Body of pancreas (tissue), 4 donors: ENCODE results near the gene TSEN2. TPM values are rescaled to one million over a fixed set of nuclear protein-coding genes. Genes with fewer than 3 reads are reported as not detected.
A peak's percentile ranks its signal among the peaks of the same experiment; 100 is the strongest.

Source experiments
- ATAC-seq: fragments of 150-250 bp; one replicate; pipeline ENCODE4 v1.9.1; 2016
- DNase-seq, 4 donors: peaks; one replicate each; pipeline ENCODE4 v3.0.0-alpha.2; 2019
- H3K27ac ChIP-seq, 4 donors: fragments of 200-600 bp; sonication (generic); 1 replicate in 3 of 4; 2 replicates in 1 of 4; pipeline versions ENCODE4 v1.5.1 to v1.6.1; 2016 to 2019; ENCODE audit warnings: mild to moderate bottlenecking in 1 of 4, mixed read lengths in 1 of 4, moderate library complexity in 1 of 4
- H3K27me3 ChIP-seq, 2 donors: fragments of 200-600 bp; sonication (generic); one replicate each; pipeline ENCODE4 v1.6.0; 2016; ENCODE audit warnings: mild to moderate bottlenecking in 1 of 2
- H3K36me3 ChIP-seq, 2 donors: fragments of 200-600 bp; sonication (generic); replicated peaks in 1 of 2; 2 replicates each; pipeline ENCODE4 v1.5.1; 2016; ENCODE audit warnings: low read depth in 2 of 2; ENCODE audit not compliant: insufficient read depth in 1 of 2
- H3K4me1 ChIP-seq: fragments of 200-600 bp; sonication (generic); one replicate; pipeline ENCODE4 v1.6.0; 2016
- H3K4me3 ChIP-seq, 2 donors: fragments of 200-600 bp; sonication (generic); 1 replicate in 1 of 2; 2 replicates in 1 of 2; pipeline ENCODE4 v1.5.1; 2016 to 2019
- H3K9me3 ChIP-seq, 3 donors: fragments of 200-600 bp; sonication (generic); 1 replicate in 2 of 3; 2 replicates in 1 of 3; pipeline ENCODE4 v1.5.1; 2016
- POLR2A ChIP-seq, 3 donors: fragments of 450-650 bp; IDR thresholded peaks; one replicate each; pipeline ENCODE4 v1.6.1; 2016; ENCODE audit warnings: antibody characterized with exemption in 3 of 3, mild to moderate bottlenecking in 2 of 3
- WGBS, 2 donors: methylation state at CpG; one replicate each; pipeline ENCODE4 v1.1.5; 2017; 5-methylcytosine and 5-hydroxymethylcytosine counted together
- intact Hi-C: fragments of 100-400 bp; cut with DNase I; formaldehyde crosslinking; loops from one replicate; pipeline ENCODE4 v1.15.1; 2023
- total RNA-seq, 2 donors: library from RNA; depleted of rRNA; stranded (reverse); fragments of >200 nt; gene quantifications; one replicate each; pipeline ENCODE4 v1.1.0, GENCODE V29; 2016
- TF ChIP-seq, protein P1 (sequence below), 7 experiments: fragments of 450-650 bp in 4 of 7; fragments of 200-600 bp in 3 of 7; sonication (generic) in 3 of 7; IDR thresholded peaks; one replicate each; pipeline ENCODE4 v1.5.1; 2016 to 2019; ENCODE audit warnings: antibody characterized with exemption in 7 of 7

TSEN2 gene
- total RNA-seq, 2 donors from 2014 or later = 14.8 to 20.8 TPM

DNA sequence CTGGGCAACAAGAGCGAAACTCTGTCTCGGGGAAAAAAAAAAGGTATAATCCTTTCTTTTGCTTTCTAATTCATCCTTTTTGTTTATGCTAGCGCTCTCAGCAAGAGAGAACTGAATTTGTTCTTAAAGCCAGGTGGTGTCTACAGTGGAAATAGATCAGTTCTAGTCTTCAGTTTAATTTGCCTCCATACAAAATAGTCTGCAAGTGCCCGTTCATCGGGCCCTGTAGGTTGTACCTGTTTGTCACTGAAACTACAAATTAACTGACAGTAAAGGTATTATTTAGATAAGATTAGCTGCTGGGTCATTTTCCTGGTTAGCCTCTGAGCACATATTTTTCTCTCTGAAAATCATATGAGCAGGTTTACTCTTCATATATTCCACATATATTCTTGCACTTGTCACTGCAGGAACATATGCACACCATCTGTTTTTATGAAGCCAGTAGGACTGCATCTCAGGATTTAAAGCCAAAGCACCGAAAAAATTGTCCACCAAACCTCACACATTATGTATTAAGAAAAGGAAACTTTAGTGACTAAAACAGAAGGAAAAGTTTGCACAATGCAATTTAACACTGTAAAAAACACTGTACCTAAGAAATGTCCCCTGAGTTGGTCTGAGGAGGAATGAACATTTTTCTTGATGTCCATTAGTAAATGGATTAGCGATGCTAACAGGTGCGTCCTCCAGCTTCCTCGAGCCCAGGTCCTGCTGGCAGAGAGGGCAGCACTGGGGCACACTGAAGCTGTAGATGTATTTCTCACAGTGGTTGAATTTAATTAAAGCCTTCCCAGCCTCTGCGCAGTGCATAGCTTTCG is 60.6 kb downstream of the TSEN2 start:
- DNase-seq (no peak), ATAC-seq (peak; percentile 9)
- WGBS, 2 donors = 24 to 26% methylated on average over 11 of the region's 11 CpGs
- no peaks in the 10 kb centered on the region for H3K9me3 ChIP-seq
- TF ChIP-seq, protein P1, sequence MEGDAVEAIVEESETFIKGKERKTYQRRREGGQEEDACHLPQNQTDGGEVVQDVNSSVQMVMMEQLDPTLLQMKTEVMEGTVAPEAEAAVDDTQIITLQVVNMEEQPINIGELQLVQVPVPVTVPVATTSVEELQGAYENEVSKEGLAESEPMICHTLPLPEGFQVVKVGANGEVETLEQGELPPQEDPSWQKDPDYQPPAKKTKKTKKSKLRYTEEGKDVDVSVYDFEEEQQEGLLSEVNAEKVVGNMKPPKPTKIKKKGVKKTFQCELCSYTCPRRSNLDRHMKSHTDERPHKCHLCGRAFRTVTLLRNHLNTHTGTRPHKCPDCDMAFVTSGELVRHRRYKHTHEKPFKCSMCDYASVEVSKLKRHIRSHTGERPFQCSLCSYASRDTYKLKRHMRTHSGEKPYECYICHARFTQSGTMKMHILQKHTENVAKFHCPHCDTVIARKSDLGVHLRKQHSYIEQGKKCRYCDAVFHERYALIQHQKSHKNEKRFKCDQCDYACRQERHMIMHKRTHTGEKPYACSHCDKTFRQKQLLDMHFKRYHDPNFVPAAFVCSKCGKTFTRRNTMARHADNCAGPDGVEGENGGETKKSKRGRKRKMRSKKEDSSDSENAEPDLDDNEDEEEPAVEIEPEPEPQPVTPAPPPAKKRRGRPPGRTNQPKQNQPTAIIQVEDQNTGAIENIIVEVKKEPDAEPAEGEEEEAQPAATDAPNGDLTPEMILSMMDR (IDR thresholded peaks at IDR 0.05) = peak in 4 of 7 experiments; percentile 5 to 17 (median 13)
- TF ChIP-seq POLR2A (IDR thresholded peaks at IDR 0.05) = peak in 2 of 3 donors; percentile 82 to 88
- H3K4me1 ChIP-seq = peaks cover 14% of the 10 kb centered on the region
- intact Hi-C loops = no loop called here
- peaks cover 0 to 4% of the 10 kb centered on the region in 2 donors for H3K36me3 ChIP-seq
- peak overlapping the region; percentile 32 to 40 for H3K4me3 ChIP-seq
- no peaks in the 10 kb centered on the region for H3K27me3 ChIP-seq
- H3K27ac ChIP-seq = peak overlapping the region; percentile 36 to 85 (median 61)

GRCh38 chr3:12545473-12545791 is 61.2 kb downstream of the TSEN2 start, which contains the start of gene MKRN2OS:
Gene MKRN2OS (minus strand): TSS chr3:12545499. CDS start chr3:12545464, 35 bp downstream.
- peaks cover 14% of the 10 kb centered on the region for H3K4me1 ChIP-seq
- 14 to 19% methylated on average over 4 of the region's 4 CpGs for WGBS, 2 donors
- H3K27ac ChIP-seq = peak within 1 kb of the TSS; percentile 36 to 85 (median 61)
- ATAC-seq = peak; percentile 99
- H3K9me3 ChIP-seq = no peaks in the 10 kb centered on the region
- no peaks in the 10 kb centered on the region for H3K27me3 ChIP-seq
- peak; percentile 80 to 90 (median 84) for DNase-seq
- peaks cover 0 to 1% of the 10 kb centered on the region in 2 donors for H3K36me3 ChIP-seq
- intact Hi-C loops = no loop called here
- H3K4me3 ChIP-seq = peak within 1 kb of the TSS; percentile 32 to 40
- peak in 1 of 3 donors; percentile 40 for TF ChIP-seq POLR2A (IDR thresholded peaks at IDR 0.05)
- TF ChIP-seq, protein P1 (IDR thresholded peaks at IDR 0.05) = no peak

DNA sequence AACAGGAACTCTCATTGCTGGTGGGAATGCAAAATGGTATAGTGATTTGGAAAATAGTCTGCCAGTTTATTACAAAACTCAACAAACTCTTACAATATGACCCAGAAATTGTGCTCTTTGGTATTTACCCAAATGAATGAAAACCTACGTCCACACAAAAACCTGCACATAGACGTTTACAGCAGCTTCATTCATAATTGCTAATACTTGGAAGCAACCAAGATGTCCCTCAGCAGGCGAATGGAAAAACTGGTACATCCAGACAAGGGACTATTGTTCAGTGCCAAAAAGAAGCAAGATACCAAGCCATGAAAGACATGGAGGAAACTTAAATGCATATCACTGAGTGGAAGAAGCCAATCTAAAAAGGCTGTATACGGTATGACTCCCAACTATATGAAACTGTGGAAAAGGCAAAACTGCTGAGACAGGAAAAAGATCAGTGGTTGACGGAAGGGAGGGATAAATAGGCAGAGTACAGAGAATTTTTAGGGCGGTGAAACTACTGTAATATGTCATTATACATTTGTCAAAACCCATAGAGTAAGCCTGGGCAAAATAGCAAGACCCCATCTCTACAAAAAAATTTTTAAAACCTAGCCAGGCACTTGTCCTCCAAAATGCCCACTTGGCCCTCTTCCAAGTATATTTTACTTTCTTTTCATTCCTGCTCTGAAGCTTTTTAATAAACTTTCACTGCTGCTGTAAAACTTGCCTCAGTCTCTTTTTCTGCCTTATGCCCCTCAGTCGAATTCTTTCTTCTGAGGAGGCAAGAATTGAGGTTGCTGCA is 65.9 kb downstream of the TSEN2 start:
- Histone ChIP-seq H3K27ac (no peak overlapping the region), H3K4me1 (peaks cover 10% of the 10 kb centered on the region), H3K9me3 (no peaks in the 10 kb centered on the region), H3K4me3 (no peak overlapping the region), H3K27me3 (peaks cover 0 to 5% of the 10 kb centered on the region in 2 donors), H3K36me3 (no peaks in the 10 kb centered on the region)
- intact Hi-C loops = no loop called here
- DNase-seq (no peak), ATAC-seq (no peak)
- no peak for TF ChIP-seq POLR2A (IDR thresholded peaks at IDR 0.05)
- TF ChIP-seq, protein P1 (IDR thresholded peaks at IDR 0.05) = no peak
- WGBS, 2 donors = 60 to 62% methylated on average over 7 of the region's 7 CpGs

GRCh38 chr3:12553921-12554391 is 69.7 kb downstream of the TSEN2 start:
- Histone ChIP-seq H3K4me1 (peaks cover 20% of the 10 kb centered on the region), H3K9me3 (no peaks in the 10 kb centered on the region), H3K27me3 (peaks cover 0 to 5% of the 10 kb centered on the region in 2 donors), H3K27ac (no peak overlapping the region), H3K36me3 (no peaks in the 10 kb centered on the region), H3K4me3 (peak overlapping the region in 1 of 2 donors; percentile 3)
- TF ChIP-seq, protein P1 (IDR thresholded peaks at IDR 0.05) = no peak
- no peak for TF ChIP-seq POLR2A (IDR thresholded peaks at IDR 0.05)
- intact Hi-C loops = no loop called here
- DNase-seq (peak in 1 of 4 donors; percentile 20), ATAC-seq (no peak)
- WGBS, 2 donors = 4 to 9% methylated on average over 26 of the region's 26 CpGs
